Transverse colon (tissue), 1 donor: ENCODE results near the gene PTGR2.

ENCODE experiments used
- EP300 ChIP-seq: sonication (generic); formaldehyde crosslinking; IDR thresholded peaks from one replicate; pipeline ENCODE4 v1.6.1; 2017; ENCODE audit warnings: antibody characterized with exemption, low read depth
- POLR2A ChIP-seq: fragments of 450-650 bp; IDR thresholded peaks from one replicate; pipeline ENCODE4 v1.6.1; 2016; ENCODE audit warnings: antibody characterized with exemption, mild to moderate bottlenecking, moderate library complexity

- TF ChIP-seq POLR2A (no peak), EP300 (no peak)
These were observed 37.7 kb downstream of the PTGR2 start for GRCh38 chr14:73889376-73889775.
